IMR-90 (cell line): ENCODE results near the gene FBXW5. TPM values are rescaled to one million over a fixed set of nuclear protein-coding genes. Genes with fewer than 3 reads are reported as not detected.
A peak's percentile ranks its signal among the peaks of the same experiment; 100 is the strongest.

Source experiments
- ATAC-seq: fragments of 200-7000 bp; cut with Tn5 transposase; 2 replicates; pipeline ENCODE4 v1.9.1; 2020; ENCODE audit warnings: low read depth, mild to moderate bottlenecking, moderate library complexity
- BruUV-seq: library from RNA; stranded (reverse); fragments of 400-500 nt; replicated peaks from 2 replicates; lab custom pipeline; 2021; lab: Mats Ljungman, UMichigan
- CTCF ChIA-PET: fragments of 300-600 bp; formaldehyde crosslinking; extraction: SDS; loops from one replicate; lab custom pipeline; 2021; ENCODE audit warnings: antibody characterized with exemption; lab: Yijun Ruan, JAX
- POLR2A ChIA-PET: fragments of 300-600 bp; sonication (Branson Sonifier 250); formaldehyde crosslinking; loops from one replicate; lab custom pipeline; 2022; ENCODE audit warnings: antibody characterized with exemption; ENCODE audit not compliant: unreplicated experiment; lab: Charles Lee
- DNase-seq: peaks from one replicate; pipeline ENCODE4 v3.0.0; 2013
- H2AFZ ChIP-seq: replicated peaks from 2 replicates; pipeline ENCODE3; 2013; ENCODE audit warnings: low read length, mild to moderate bottlenecking; ENCODE audit not compliant: poor library complexity
- H2AK5ac ChIP-seq: 2 replicates; pipeline ENCODE4 v1.6.1; 2013; ENCODE audit warnings: low read depth, low read length, inconsistent platforms
- H2AK9ac ChIP-seq: replicated peaks from 2 replicates; pipeline ENCODE3; 2013; ENCODE audit warnings: mild to moderate bottlenecking, low read depth, low read length, moderate library complexity; ENCODE audit not compliant: poor library complexity
- H2BK120ac ChIP-seq: 2 replicates; pipeline ENCODE4 v1.6.1; 2013; ENCODE audit warnings: low read depth, low read length, inconsistent platforms
- H2BK15ac ChIP-seq: 3 replicates; pipeline ENCODE4 v1.6.1; 2013; ENCODE audit warnings: low read depth, low read length, inconsistent platforms
- H2BK20ac ChIP-seq: 2 replicates; pipeline ENCODE4 v1.6.1; 2013; ENCODE audit warnings: low read depth, mild to moderate bottlenecking, inconsistent platforms, low read length, moderate library complexity
- H2BK5ac ChIP-seq: 2 replicates; pipeline ENCODE4 v1.6.1; 2013; ENCODE audit warnings: mild to moderate bottlenecking, low read depth, low read length, inconsistent platforms; ENCODE audit not compliant: poor library complexity, severe bottlenecking
- H3K14ac ChIP-seq: replicated peaks from 2 replicates; pipeline ENCODE4 v1.6.1; 2013; ENCODE audit warnings: low read depth, low read length, inconsistent platforms
- H3K18ac ChIP-seq: 2 replicates; pipeline ENCODE4 v1.6.1; 2013; ENCODE audit warnings: low read depth, low read length, control low read depth
- H3K23ac ChIP-seq: 2 replicates; pipeline ENCODE4 v1.6.1; 2013; ENCODE audit warnings: low read depth, low read length, inconsistent platforms
- H3K27ac ChIP-seq: 2 replicates; pipeline ENCODE4 v1.5.1; 2013; ENCODE audit warnings: mild to moderate bottlenecking, control low read depth, low read length; ENCODE audit not compliant: insufficient read depth
- H3K27me3 ChIP-seq: 2 replicates; pipeline ENCODE4 v1.6.1; 2013; ENCODE audit warnings: low read length; ENCODE audit not compliant: control insufficient read depth, insufficient read depth
- H3K36me3 ChIP-seq: 2 replicates; pipeline ENCODE4 v1.6.1; 2013; ENCODE audit warnings: low read length, mixed read lengths; ENCODE audit not compliant: control insufficient read depth, insufficient read depth
- H3K4ac ChIP-seq: 2 replicates; pipeline ENCODE4 v1.6.1; 2013; ENCODE audit warnings: low read depth, low read length, inconsistent platforms
- H3K4me1 ChIP-seq: 2 replicates; pipeline ENCODE4 v1.6.1; 2013; ENCODE audit warnings: low read length, mixed read lengths; ENCODE audit not compliant: control insufficient read depth, insufficient read depth
- H3K4me2 ChIP-seq: 2 replicates; pipeline ENCODE4 v1.6.1; 2013; ENCODE audit warnings: low read depth, mild to moderate bottlenecking, control low read depth, low read length, moderate library complexity
- H3K4me3 ChIP-seq: 2 replicates; pipeline ENCODE4 v1.5.1; 2013; ENCODE audit warnings: low read depth, mild to moderate bottlenecking, control low read depth, low read length, moderate library complexity; ENCODE audit not compliant: insufficient read depth
- H3K56ac ChIP-seq: 2 replicates; pipeline ENCODE4 v1.6.1; 2013; ENCODE audit warnings: low read length, inconsistent platforms; ENCODE audit not compliant: insufficient read depth; ENCODE audit errors: extremely low read depth
- H3K79me1 ChIP-seq, 2 experiments: 2 replicates each; pipeline ENCODE4 v1.6.1; 2013; ENCODE audit warnings: low read length in 2 of 2, inconsistent platforms in 1 of 2, low read depth in 1 of 2
- H3K9ac ChIP-seq: 2 replicates; pipeline ENCODE4 v1.6.1; 2013; ENCODE audit warnings: low read depth, low read length, control low read depth
- H3K9me1 ChIP-seq: 2 replicates; pipeline ENCODE4 v1.6.1; 2013; ENCODE audit warnings: low read length, inconsistent platforms; ENCODE audit not compliant: insufficient read depth
- H3K9me3 ChIP-seq: 2 replicates; pipeline ENCODE4 v1.6.1; 2013; ENCODE audit warnings: low read length; ENCODE audit not compliant: control insufficient read depth, insufficient read depth
- H4K20me1 ChIP-seq: 2 replicates; pipeline ENCODE4 v1.6.1; 2013; ENCODE audit warnings: low read length, inconsistent platforms; ENCODE audit not compliant: insufficient read depth
- H4K5ac ChIP-seq: 2 replicates; pipeline ENCODE4 v1.6.1; 2013; ENCODE audit warnings: mild to moderate bottlenecking, low read depth, low read length, control low read depth
- H4K8ac ChIP-seq, 2 experiments: 2 replicates each; pipeline ENCODE4 v1.6.1; 2013; ENCODE audit warnings: low read depth in 2 of 2, low read length in 2 of 2, control low read depth in 1 of 2, inconsistent platforms in 1 of 2
- H4K91ac ChIP-seq: 2 replicates; pipeline ENCODE4 v1.6.1; 2013; ENCODE audit warnings: low read depth, low read length, inconsistent platforms; ENCODE audit not compliant: insufficient read depth
- BHLHE40 ChIP-seq: fragments of 150-350 bp; IDR thresholded peaks from 2 replicates; pipeline ENCODE4 v1.6.1; 2016; ENCODE audit warnings: mild to moderate bottlenecking, low read depth, low read length
- CEBPB ChIP-seq: IDR thresholded peaks from 2 replicates; pipeline ENCODE4 v1.6.1; 2012; ENCODE audit warnings: low read depth, low read length, improper control_type of control experiment
- ELK1 ChIP-seq: fragments of 150-350 bp; IDR thresholded peaks from 2 replicates; pipeline ENCODE4 v1.6.1; 2016; ENCODE audit warnings: low read depth, mild to moderate bottlenecking, low read length, moderate library complexity, borderline replicate concordance
- FOS ChIP-seq: fragments of 150-350 bp; IDR thresholded peaks from 2 replicates; pipeline ENCODE4 v1.6.1; 2016; ENCODE audit warnings: low read depth, low read length
- MAZ ChIP-seq: IDR thresholded peaks from 2 replicates; pipeline ENCODE4 v1.6.1; 2012; ENCODE audit warnings: low read depth, mild to moderate bottlenecking, low read length, improper control_type of control experiment, moderate library complexity, borderline replicate concordance
- MXI1 ChIP-seq: IDR thresholded peaks from 2 replicates; pipeline ENCODE4 v1.6.1; 2012; ENCODE audit warnings: low read depth, mild to moderate bottlenecking, low read length, moderate library complexity, borderline replicate concordance
- NFE2L2 ChIP-seq: fragments of 150-350 bp; IDR thresholded peaks from 2 replicates; pipeline ENCODE4 v1.6.1; 2016; ENCODE audit warnings: low read depth, mild to moderate bottlenecking, low read length
- POLR2A ChIP-seq: IDR thresholded peaks from 2 replicates; pipeline ENCODE4 v1.6.1; 2012; ENCODE audit warnings: mild to moderate bottlenecking, low read depth, low read length
- RAD21 ChIP-seq: IDR thresholded peaks from 2 replicates; pipeline ENCODE4 v1.6.1; 2012; ENCODE audit warnings: low read length, improper control_type of control experiment
- RCOR1 ChIP-seq: IDR thresholded peaks from 2 replicates; pipeline ENCODE4 v1.6.1; 2012; ENCODE audit warnings: mild to moderate bottlenecking, low read length, improper control_type of control experiment; ENCODE audit not compliant: insufficient replicate concordance
- USF2 ChIP-seq: fragments of 150-350 bp; IDR thresholded peaks from 2 replicates; pipeline ENCODE4 v1.6.1; 2017; ENCODE audit warnings: mild to moderate bottlenecking, antibody characterized with exemption, low read length, low read depth
- WGBS, 2 experiments: methylation state at CpG; one replicate each; pipeline versions ENCODE4 v1.1.5 to v1.1.7; 2013; ENCODE audit warnings: missing lambda C conversion rate in 2 of 2; ENCODE audit not compliant: insufficient read length in 1 of 2; ENCODE audit errors: extremely low coverage in 2 of 2; 5-methylcytosine and 5-hydroxymethylcytosine counted together
- dilution Hi-C: fragments of 300-500 bp; cut with HindIII; formaldehyde crosslinking; loops from one replicate; pipeline ENCODE4 v1.14.3; 2018; ENCODE audit warnings: low sequenced_read_pairs; ENCODE audit not compliant: unreplicated experiment
- in situ Hi-C: fragments of 300-500 bp; cut with MboI; formaldehyde crosslinking; loops from 3 replicates; pipeline ENCODE4 v1.14.3; 2019; ENCODE audit warnings: low sequenced_read_pairs, inconsistent platforms, mixed read lengths
- intact Hi-C: fragments of 100-400 bp; cut with micrococcal nuclease; formaldehyde crosslinking; loops from 2 replicates; pipeline ENCODE4 v1.10.0; 2022
- polyA plus RNA-seq, 3 experiments: library from polyadenylated mRNA; depleted of rRNA; stranded (reverse); fragments of >200 nt; gene quantifications; 2 replicates each; pipeline ENCODE4 v1.2.3, GENCODE V29; 2012; ENCODE audit warnings: low replicate concordance in 1 of 3
- total RNA-seq: library from RNA; depleted of rRNA; stranded (reverse); fragments of >200 nt; gene quantifications from 2 replicates; pipeline ENCODE4 v1.2.3, GENCODE V29; 2012

The FBXW5 gene
- total and polyA plus RNA-seq, 2 of the 4 experiments (the other 2 are of a cell fraction), result 65.1 to 80.2 TPM

- no peak for TF ChIP-seq BHLHE40
Measured at GRCh38 chr9:136941231-136942111, 3.1 kb downstream of the FBXW5 start (continued).

- Histone ChIP-seq H3K27me3 (no peaks in the 10 kb centered on the region), H2BK120ac (no peak overlapping the region), H3K9me1 (peaks cover 8% of the 10 kb centered on the region), H2AK9ac (no peak overlapping the region), H3K56ac (no peak overlapping the region), H2AFZ (peak overlapping the region; percentile 17), H2BK5ac (no peak overlapping the region), H3K23ac (no peak overlapping the region), H2BK15ac (no peak overlapping the region), H3K18ac (no peak overlapping the region), H4K8ac (no peak overlapping the region), H3K4me3 (no peak overlapping the region), H4K20me1 (peaks cover 22% of the 10 kb centered on the region), H3K79me1 (peaks cover 7 to 49% of the 10 kb centered on the region in 2 experiments), H3K14ac (no peak overlapping the region), H4K5ac (no peak overlapping the region), H3K4me1 (peaks cover 4% of the 10 kb centered on the region), H3K9ac (no peak overlapping the region), H3K9me3 (no peaks in the 10 kb centered on the region), H3K27ac (no peak overlapping the region), H4K91ac (no peak overlapping the region), H2BK20ac (no peak overlapping the region), H3K4ac (no peak overlapping the region), H3K4me2 (no peak overlapping the region), H2AK5ac (no peak overlapping the region), H3K36me3 (peaks cover 48% of the 10 kb centered on the region)
- no peak for DNase-seq
- CTCF ChIA-PET, result no interaction called here
- ATAC-seq, result no peak
- POLR2A ChIA-PET, result no interaction called here
- dilution Hi-C loops, result no loop called here
- intact Hi-C loops, result no loop called here
- WGBS, 2 experiments, result 93% methylated on average over 31 of the region's 42 CpGs; no CpG with 5 or more reads in 1 of the 2 experiments
- TSS peak; percentile 53 for BruUV-seq
- in situ Hi-C loops, result no loop called here
- TF ChIP-seq RAD21 (no peak), FOS (no peak), ELK1 (no peak), NFE2L2 (no peak), MXI1 (no peak), POLR2A (no peak), USF2 (no peak), RCOR1 (no peak), MAZ (no peak), CEBPB (no peak)
Measured at GRCh38 chr9:136940526-136941230, 3.9 kb downstream of the FBXW5 start.
